HG02970 (cell line): Measurements from ENCODE around the gene ELOVL6.
"Not testable (repeated sequence)": the region's sequence is repeated elsewhere in the genome, so short reads cannot be mapped to it uniquely, and the experiment has no call there.

Experiments used
- ATAC-seq: cut with Tn5 transposase; IDR thresholded peaks from one replicate; pipeline ENCODE4 v1.9.1; 2021; ENCODE audit warnings: mild to moderate bottlenecking, moderate library complexity, moderate number of reproducible peaks; ENCODE audit not compliant: unreplicated experiment, low FRiP score

The ELOVL6 gene

GRCh38 chr4:110042545-110043517 lies 155.6 kb downstream of the ELOVL6 start:
- no peak for ATAC-seq

GRCh38 chr4:110041735-110042134 lies 156.7 kb downstream of the ELOVL6 start:
- no peak for ATAC-seq

DNA sequence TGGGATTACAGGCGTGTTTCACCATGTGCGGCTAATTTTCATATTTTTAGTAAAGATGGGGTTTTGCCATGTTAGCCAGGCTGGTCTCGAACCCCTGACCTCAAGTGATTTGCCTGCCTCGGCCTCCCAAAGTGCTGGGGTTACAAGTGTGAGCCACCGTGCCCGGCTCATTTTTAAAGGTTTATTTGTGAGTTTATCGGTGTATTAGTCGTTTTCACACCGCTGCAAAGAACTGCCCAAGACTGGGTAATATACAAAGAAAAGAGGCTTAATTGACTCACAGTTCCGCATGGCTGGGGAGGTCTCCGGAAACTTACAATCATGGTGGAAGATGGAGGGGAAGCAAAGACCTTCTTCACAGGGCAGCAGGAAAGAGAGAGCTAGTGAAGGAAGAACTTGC lies 159.3 kb downstream of the ELOVL6 start:
- ATAC-seq = not testable (repeated sequence)

DNA sequence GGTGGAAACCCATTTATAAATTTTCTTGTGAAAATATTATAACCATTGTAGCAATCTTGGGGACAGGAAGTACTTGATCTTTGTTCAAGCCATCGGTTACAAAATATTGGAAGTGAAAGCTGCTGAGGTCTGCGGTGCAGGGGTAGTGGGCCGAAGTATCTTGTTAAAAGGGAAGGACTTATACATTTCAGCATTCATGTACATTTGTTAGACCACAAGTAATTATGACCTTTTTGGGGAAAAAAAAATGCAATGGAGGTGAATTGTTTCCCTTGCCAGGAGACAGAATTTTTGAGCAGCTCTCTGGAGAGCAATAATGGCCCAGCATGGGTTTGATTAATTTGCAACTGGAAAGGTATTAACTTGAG lies 164.4 kb downstream of the ELOVL6 start:
- ATAC-seq = peak; percentile 89

- ATAC-seq = no peak
These were observed 164.9 kb downstream of the ELOVL6 start for GRCh38 chr4:110033355-110034025.

DNA sequence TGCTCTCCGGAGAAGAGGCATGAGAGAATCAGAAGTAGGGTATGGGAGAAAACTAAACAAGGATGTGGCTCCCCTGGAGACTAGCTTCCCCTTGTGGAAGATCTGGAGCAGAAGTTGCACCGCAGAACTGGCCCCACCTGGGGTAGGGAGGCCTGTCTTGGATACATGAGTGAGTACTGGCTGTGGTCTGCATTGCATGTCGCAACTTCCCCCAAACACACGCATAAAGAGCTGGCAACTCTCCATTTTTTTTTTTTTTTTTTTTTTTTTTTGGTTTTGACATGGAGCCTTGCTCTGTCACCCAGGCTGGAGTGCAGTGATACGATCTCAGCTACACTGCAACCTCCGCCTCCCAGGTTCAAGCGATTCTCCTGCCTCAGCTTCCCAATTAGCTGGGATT lies 165.8 kb downstream of the ELOVL6 start:
- ATAC-seq = no peak

DNA sequence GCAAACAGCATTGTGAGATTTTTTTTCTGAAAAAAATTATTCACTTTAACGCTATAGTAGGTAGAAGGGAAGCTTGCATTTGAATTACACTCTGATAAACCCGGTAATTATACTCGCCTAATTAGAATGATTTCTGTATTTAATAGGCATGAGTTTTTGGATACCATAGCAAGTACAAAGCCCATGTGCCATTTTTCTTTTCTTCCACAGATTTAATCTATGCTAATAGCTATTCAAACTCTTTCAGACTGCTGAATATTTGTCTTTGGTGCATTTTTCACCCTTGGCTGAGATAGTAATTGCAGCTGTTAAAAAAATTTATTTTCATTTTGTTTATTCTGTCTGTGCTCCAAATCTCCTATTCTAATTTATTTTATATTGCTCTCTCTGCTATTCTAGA lies 172.7 kb downstream of the ELOVL6 start:
- ATAC-seq = no peak

GRCh38 chr4:110025056-110025455 lies 173.4 kb downstream of the ELOVL6 start:
- ATAC-seq = no peak

DNA sequence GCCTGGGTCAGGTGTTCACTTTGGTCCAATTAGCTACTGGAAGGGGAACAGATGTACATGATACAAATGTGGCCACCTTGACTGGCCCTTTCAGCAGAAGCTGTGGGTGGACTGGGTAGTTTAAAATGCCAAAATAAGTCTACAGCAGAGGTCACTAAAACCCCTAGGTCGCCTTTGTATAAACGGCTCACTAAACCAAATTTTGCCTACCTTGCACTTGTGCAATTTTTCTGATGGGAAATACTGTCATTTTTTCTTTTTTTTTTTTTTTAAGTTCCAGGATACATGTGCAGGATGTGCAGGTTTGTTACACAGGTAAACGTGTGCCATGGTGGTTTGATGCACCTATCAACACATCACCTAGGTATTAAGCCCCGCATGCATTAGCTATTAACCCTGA lies 176.0 kb downstream of the ELOVL6 start:
- ATAC-seq = no peak

GRCh38 chr4:110020646-110021443 lies 177.6 kb downstream of the ELOVL6 start:
- no peak for ATAC-seq

GRCh38 chr4:110020139-110020538 lies 178.3 kb downstream of the ELOVL6 start:
- ATAC-seq = no peak

DNA sequence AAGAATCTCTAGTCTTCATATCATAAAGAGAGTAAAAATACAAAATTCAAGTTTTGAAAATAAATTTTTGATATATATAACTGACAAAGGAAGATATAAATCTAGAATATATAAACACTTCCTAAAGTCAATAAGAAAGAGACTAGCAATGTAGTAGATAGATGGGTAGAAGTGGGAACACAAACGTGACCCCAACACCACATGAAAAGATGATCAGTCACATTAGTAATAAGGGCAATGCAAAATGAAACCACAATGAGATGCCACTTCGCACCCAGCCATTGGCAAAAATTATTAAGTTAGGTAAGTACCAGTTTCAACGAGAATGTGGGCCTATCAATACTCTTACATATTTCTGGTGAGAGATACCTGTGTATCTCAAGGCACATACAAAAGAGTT lies 179.3 kb downstream of the ELOVL6 start:
- no peak for ATAC-seq

- no peak for ATAC-seq
These were observed 184.2 kb downstream of the ELOVL6 start for GRCh38 chr4:110014233-110014632.

GRCh38 chr4:110012917-110013316 lies 185.5 kb downstream of the ELOVL6 start:
- no peak for ATAC-seq

DNA sequence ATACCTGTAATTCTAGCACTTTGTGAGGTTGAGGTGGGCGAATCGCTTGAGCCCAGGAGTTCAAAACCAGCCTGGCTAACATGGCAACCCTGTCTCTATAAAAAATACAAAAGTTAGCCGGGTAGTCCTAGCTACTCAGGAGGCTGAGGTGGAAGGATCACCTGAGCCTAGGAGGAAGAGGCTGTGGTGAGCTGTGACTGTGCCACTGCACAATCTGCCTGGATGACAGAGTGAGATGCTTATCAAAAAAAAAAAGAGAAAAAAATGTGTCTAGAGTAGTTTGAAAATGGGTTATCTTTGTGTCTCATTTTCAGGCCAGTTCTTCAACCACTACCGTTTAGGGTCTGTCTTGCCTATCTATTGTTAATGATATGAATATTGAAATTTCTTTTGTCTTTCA lies 187.6 kb downstream of the ELOVL6 start:
- no peak for ATAC-seq

GRCh38 chr4:110009550-110009949 lies 188.9 kb downstream of the ELOVL6 start:
- no peak for ATAC-seq

- no peak for ATAC-seq
These were observed 189.9 kb downstream of the ELOVL6 start for GRCh38 chr4:110008540-110008939.

DNA sequence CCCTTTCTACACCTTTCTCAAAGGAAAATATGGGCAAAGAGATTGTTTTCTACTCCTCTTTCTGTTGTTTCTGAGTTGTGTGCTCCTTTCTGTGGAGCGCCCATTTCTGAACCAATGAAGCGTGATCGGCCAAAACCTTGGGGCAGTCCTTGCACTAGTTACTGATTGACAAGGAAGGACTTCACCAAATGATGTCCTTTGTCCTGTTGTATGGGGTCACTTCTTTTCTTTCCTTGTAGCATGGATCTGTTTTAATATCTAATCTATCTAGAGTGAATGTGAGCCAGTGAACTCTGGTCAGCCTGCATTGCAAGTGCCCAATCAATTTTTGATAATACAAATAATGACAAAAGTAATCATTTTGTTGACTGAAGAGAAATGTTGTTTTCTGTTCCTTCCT lies 191.2 kb downstream of the ELOVL6 start:
- ATAC-seq = no peak

DNA sequence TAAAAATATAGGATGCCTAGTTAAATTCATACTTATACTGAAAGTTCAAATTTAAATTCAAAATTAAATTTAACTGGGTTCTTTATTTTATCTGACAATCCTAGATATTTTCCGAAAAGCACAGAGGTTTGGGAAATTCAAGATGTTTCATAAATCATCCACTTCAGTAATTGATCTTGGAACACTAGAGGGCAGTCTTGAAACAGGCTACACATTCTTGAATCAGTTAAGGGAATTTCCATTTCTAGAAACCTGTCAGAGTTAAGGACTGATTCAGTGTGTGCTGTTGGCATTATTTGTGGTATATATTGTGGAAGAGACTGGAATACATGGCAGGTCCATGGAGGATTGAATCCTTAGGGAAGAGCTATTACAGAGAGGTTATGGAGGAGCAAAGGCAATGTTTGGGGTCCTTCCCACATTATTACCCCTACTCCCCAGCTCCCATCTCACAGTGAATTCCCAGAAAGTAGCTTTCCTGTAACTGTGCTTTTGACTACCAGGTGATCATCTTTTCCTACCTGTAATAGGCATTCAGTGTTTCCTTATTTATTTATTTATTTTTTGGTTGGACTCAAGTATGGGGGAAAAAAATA lies 192.9 kb downstream of the ELOVL6 start:
- no peak for ATAC-seq

DNA sequence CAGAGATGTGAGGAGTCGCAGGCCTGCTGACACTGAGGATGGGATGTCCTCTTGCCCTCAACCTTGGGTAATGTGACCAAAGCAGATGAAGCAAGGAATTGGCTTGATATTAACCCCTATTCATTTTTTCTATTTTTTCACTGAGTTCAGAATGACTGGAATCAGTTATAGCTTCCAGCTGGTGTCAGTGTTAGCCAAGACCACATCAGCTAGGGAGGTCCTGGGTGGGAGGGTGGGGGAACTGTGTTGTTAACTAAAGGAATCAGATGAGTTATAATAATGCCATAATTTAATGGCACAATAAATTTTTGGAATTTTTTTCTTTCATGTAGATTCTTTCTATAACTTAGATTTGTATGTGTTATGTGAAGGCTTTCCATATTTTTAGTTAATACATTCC lies 193.9 kb downstream of the ELOVL6 start:
- ATAC-seq = no peak
